Mucosa of gallbladder (tissue), 1 donor: ENCODE results near the gene PHACTR2. TPM values are rescaled to one million over a fixed set of nuclear protein-coding genes. Genes with fewer than 3 reads are reported as not detected.
"Not testable (repeated sequence)": the region's sequence is repeated elsewhere in the genome, so short reads cannot be mapped to it uniquely, and the experiment has no call there.

Experiments
- DNase-seq: peaks from one replicate; pipeline ENCODE4 v3.0.0-alpha.2; 2020; ENCODE audit warnings: low spot score
- total RNA-seq: library from RNA; stranded (reverse); gene quantifications from one replicate; pipeline ENCODE4 v1.2.1, GENCODE V29; 2021
- donor health status: DM: no; HTN: no; CAD: no.

The PHACTR2 gene
- total RNA-seq, 1 donor from 2014 or later: 57.6 TPM

GRCh38 chr6:143806282-143807102 lies 128.7 kb downstream of the PHACTR2 start:
- peak; percentile 14 for DNase-seq

GRCh38 chr6:143807103-143807772 lies 129.5 kb downstream of the PHACTR2 start:
- DNase-seq: no peak

- no peak for DNase-seq
These were observed 133.0 kb downstream of the PHACTR2 start for GRCh38 chr6:143810745-143811144.

- no peak for DNase-seq
These were observed 133.9 kb downstream of the PHACTR2 start for GRCh38 chr6:143811501-143812157.

- DNase-seq: no peak
These were observed 139.9 kb downstream of the PHACTR2 start for GRCh38 chr6:143817621-143818020.

- DNase-seq: no peak
These were observed 143.6 kb downstream of the PHACTR2 start for GRCh38 chr6:143821359-143821758.

- no peak for DNase-seq
These were observed 144.8 kb downstream of the PHACTR2 start for GRCh38 chr6:143822584-143823024.

- DNase-seq: no peak
These were observed 145.8 kb downstream of the PHACTR2 start for GRCh38 chr6:143823548-143823947.

- no peak for DNase-seq
These were observed 150.8 kb downstream of the PHACTR2 start for GRCh38 chr6:143828572-143828971.

- DNase-seq: no peak
These were observed 158.4 kb downstream of the PHACTR2 start for GRCh38 chr6:143836150-143836549.

- peak; percentile 54 for DNase-seq
These were observed 160.6 kb downstream of the PHACTR2 start for GRCh38 chr6:143838395-143838794.

GRCh38 chr6:143839196-143839595 lies 161.4 kb downstream of the PHACTR2 start:
- DNase-seq: no peak

- no peak for DNase-seq
These were observed 163.0 kb downstream of the PHACTR2 start for GRCh38 chr6:143840595-143841265.

GRCh38 chr6:143842461-143842901 lies 164.7 kb downstream of the PHACTR2 start:
- DNase-seq: no peak

- peak; percentile 97 for DNase-seq
These were observed 165.3 kb downstream of the PHACTR2 start, which contains the start of gene LTV1 for GRCh38 chr6:143842902-143843676. TSS of gene LTV1 (plus strand) at chr6:143843338. CDS start at chr6:143843478, 140 bp downstream.

- DNase-seq: no peak
These were observed 165.9 kb downstream of the PHACTR2 start for GRCh38 chr6:143843677-143843999.

GRCh38 chr6:143844006-143844405 lies 166.2 kb downstream of the PHACTR2 start:
- no peak for DNase-seq

- no peak for DNase-seq
These were observed 167.3 kb downstream of the PHACTR2 start for GRCh38 chr6:143845033-143845432.

- DNase-seq: not testable (repeated sequence)
These were observed 173.9 kb downstream of the PHACTR2 start for GRCh38 chr6:143851706-143852105.

GRCh38 chr6:143855057-143855456 lies 177.3 kb downstream of the PHACTR2 start:
- not testable (repeated sequence) for DNase-seq

- not testable (repeated sequence) for DNase-seq
These were observed 179.0 kb downstream of the PHACTR2 start for GRCh38 chr6:143856762-143857161.
